Measurements from ENCODE around the gene ZNF396. TPM values are rescaled to one million over a fixed set of nuclear protein-coding genes. Genes with fewer than 3 reads are reported as not detected.

The ZNF396 gene
- total RNA-seq, 1 donor from 2014 or later, result 1.6 TPM

DNA sequence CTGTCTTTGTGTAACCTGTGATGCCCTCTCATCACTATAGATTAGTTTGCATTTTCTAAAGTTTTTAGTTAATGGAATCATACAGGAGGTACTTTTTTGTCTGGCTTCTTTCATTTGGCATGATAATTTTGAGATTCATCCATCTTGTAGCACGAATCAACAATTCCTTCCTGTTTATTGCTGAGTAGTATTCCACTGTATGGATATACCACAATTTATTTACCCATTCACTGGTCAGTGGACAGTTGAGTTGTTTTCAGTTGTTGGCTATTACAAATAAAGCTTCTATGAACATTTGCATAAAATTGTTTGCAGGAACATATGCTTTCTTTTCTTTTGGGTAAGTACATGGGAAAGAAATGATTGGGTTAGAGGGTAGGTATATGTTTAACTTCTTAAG lies 40.1 kb upstream of the ZNF396 start:
- Mint-ChIP-seq H3K27me3 (ENCODE audit: low read depth) (no peaks in the 10 kb centered on the region), H3K9me3 (peaks cover 21% of the 10 kb centered on the region), H3K4me1 (peaks cover 9% of the 10 kb centered on the region), H3K36me3 (peaks cover 5% of the 10 kb centered on the region), H3K4me3 (no peak overlapping the region), H3K27ac (no peak overlapping the region)
- no peak for DNase-seq (ENCODE audit: low spot score in 2 of 2, unreplicated experiment in 2 of 2)
- TF ChIP-seq, protein P1, sequence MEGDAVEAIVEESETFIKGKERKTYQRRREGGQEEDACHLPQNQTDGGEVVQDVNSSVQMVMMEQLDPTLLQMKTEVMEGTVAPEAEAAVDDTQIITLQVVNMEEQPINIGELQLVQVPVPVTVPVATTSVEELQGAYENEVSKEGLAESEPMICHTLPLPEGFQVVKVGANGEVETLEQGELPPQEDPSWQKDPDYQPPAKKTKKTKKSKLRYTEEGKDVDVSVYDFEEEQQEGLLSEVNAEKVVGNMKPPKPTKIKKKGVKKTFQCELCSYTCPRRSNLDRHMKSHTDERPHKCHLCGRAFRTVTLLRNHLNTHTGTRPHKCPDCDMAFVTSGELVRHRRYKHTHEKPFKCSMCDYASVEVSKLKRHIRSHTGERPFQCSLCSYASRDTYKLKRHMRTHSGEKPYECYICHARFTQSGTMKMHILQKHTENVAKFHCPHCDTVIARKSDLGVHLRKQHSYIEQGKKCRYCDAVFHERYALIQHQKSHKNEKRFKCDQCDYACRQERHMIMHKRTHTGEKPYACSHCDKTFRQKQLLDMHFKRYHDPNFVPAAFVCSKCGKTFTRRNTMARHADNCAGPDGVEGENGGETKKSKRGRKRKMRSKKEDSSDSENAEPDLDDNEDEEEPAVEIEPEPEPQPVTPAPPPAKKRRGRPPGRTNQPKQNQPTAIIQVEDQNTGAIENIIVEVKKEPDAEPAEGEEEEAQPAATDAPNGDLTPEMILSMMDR (IDR thresholded peaks at IDR 0.05; ENCODE audit: unreplicated experiment), result no peak

DNA sequence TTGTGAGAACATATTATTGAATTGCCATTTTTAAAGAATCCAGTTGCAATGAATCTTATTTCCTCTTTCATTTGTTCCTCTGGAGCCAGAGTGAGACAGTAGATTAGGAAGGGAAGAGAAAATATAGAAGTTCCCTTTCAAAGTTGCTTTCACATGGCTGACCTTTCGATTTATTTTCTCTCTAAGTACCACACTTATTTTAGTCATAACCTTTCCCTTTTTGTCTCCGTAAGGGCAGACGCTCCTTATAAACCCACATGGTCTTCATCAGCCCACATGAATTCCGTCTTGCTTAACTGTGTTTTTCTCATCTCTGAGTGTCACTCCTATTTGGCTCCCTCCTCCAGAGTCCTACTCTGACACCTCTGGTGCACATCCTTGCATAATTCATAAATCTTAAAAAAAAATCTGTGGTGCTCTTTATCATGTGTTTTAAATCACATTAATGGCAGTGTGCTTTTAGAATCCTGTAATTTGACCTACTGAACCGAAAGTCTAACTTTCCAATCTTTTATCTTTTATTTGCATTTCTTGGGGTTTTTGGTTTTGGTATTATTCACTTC lies 38.5 kb upstream of the ZNF396 start:
- no peak for DNase-seq (ENCODE audit: low spot score in 2 of 2, unreplicated experiment in 2 of 2)
- TF ChIP-seq, protein P1 (IDR thresholded peaks at IDR 0.05; ENCODE audit: unreplicated experiment), result no peak
- H3K4me3 Mint-ChIP-seq, result no peak overlapping the region
- peaks cover 5% of the 10 kb centered on the region for H3K36me3 Mint-ChIP-seq
- peaks cover 11% of the 10 kb centered on the region for H3K4me1 Mint-ChIP-seq
- peaks cover 21% of the 10 kb centered on the region for H3K9me3 Mint-ChIP-seq
- no peak overlapping the region for H3K27ac Mint-ChIP-seq
- H3K27me3 Mint-ChIP-seq (ENCODE audit: low read depth), result no peaks in the 10 kb centered on the region

DNA sequence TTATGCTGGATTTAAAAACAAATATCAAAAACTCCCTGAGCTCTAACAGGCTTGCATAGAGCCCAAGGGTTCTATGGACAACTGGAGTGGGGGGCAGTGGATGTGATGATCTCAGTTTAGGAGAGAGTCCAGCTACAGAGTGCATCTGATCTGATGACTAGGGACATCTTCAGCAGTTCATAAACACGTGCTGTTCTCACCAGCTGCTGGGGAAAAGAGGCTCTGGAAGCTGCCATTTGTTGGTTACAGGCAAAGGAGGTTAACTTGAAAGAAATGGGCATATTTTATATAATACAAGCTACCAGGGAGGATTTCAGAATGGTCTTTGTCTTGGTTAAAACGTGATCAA lies 36.0 kb upstream of the ZNF396 start:
- H3K9me3 Mint-ChIP-seq, result peaks cover 12% of the 10 kb centered on the region
- peaks cover 14% of the 10 kb centered on the region for H3K4me1 Mint-ChIP-seq
- H3K36me3 Mint-ChIP-seq, result peaks cover 4% of the 10 kb centered on the region
- H3K27me3 Mint-ChIP-seq (ENCODE audit: low read depth), result no peaks in the 10 kb centered on the region
- TF ChIP-seq, protein P1 (IDR thresholded peaks at IDR 0.05; ENCODE audit: unreplicated experiment), result no peak
- no peak overlapping the region for H3K27ac Mint-ChIP-seq
- no peak overlapping the region for H3K4me3 Mint-ChIP-seq
- no peak for DNase-seq (ENCODE audit: low spot score in 2 of 2, unreplicated experiment in 2 of 2)

DNA sequence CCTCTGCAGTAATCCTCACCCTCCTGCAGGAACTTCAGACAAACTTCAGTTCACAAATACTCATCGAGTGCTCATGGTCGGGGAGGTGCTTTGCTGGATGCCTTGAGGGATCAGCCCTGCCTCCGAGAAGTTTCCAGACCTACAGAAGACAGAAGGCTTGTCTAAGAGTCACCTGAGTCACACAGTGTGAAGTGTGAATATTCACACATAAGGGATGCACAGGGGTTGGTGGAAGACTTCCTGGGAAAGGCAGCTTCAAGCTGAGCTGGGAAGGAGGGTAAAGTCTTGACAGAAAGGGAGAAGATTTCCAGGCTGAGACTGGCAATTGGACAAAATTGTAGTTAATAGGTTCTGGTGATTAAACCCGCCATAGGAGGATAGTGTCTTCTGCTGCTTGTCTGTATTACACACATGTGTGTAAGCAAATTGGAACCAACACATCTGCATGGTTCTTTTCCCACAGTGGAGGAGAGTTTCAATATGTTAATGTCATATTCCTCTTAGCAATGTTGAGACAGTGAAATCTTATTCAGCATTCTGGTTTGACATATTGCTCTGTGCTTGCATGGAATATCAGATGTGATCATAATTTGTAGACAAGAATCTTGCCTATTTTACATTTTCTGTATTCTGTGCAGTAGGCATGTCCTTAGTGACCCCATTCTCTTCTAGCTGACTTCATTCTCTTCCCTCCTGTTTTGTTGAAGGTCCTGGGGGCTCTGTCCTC lies 34.7 kb upstream of the ZNF396 start:
- no peaks in the 10 kb centered on the region for H3K36me3 Mint-ChIP-seq

DNA sequence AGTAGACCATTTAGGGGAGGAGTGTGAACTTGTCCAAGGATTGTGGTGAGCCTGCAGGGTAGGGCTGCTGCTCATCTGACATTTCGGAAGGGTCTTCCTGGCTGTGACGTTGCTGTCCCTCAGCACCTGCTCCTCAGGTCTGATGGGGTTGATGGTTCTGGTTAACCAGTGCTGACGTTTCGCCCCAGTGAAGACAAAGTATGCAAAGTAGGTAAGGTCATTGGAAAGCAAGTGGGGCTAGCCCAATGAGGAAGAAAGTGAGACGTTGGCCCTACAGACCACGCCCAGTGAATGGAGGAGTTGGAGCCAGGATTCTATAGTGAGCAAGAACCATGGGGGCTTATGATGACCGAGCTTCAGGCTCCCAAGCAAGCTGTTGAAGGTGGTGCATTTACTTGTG lies 33.4 kb upstream of the ZNF396 start:
- no peaks in the 10 kb centered on the region for H3K27me3 Mint-ChIP-seq (ENCODE audit: low read depth)
- H3K36me3 Mint-ChIP-seq, result no peaks in the 10 kb centered on the region

More for the DNA sequence above, 34.7 kb upstream of the ZNF396 start:
- Mint-ChIP-seq H3K27me3 (ENCODE audit: low read depth) (no peaks in the 10 kb centered on the region), H3K27ac (no peak overlapping the region), H3K4me1 (peaks cover 18% of the 10 kb centered on the region), H3K9me3 (no peaks in the 10 kb centered on the region), H3K4me3 (no peak overlapping the region)
- TF ChIP-seq, protein P1 (IDR thresholded peaks at IDR 0.05; ENCODE audit: unreplicated experiment), result no peak
- DNase-seq (ENCODE audit: low spot score in 2 of 2, unreplicated experiment in 2 of 2), result no peak

More for the DNA sequence above, 33.4 kb upstream of the ZNF396 start:
- Mint-ChIP-seq H3K27ac (no peak overlapping the region), H3K4me3 (no peak overlapping the region), H3K4me1 (peaks cover 18% of the 10 kb centered on the region), H3K9me3 (peaks cover under 1% of the 10 kb centered on the region)
- TF ChIP-seq, protein P1 (IDR thresholded peaks at IDR 0.05; ENCODE audit: unreplicated experiment), result no peak
- no peak for DNase-seq (ENCODE audit: low spot score in 2 of 2, unreplicated experiment in 2 of 2)
